Fibroblast of the aortic adventitia (primary cell): Measurements from ENCODE around the gene NHS. TPM values are rescaled to one million over a fixed set of nuclear protein-coding genes. Genes with fewer than 3 reads are reported as not detected.

ENCODE experiments used
- DNase-seq: peaks from one replicate; pipeline ENCODE4 v3.0.0-alpha.2; 2010; ENCODE audit warnings: low read depth
- H3K4me3 ChIP-seq: 2 replicates; pipeline ENCODE4 v1.5.1; 2011; ENCODE audit warnings: low read depth, mild to moderate bottlenecking, control low read depth, low read length, moderate library complexity
- CTCF ChIP-seq: IDR thresholded peaks from 2 replicates; pipeline ENCODE4 v1.5.1; 2011; ENCODE audit warnings: mild to moderate bottlenecking, low read length, control low read depth, inconsistent platforms; ENCODE audit not compliant: insufficient read depth
- total RNA-seq: library from RNA; depleted of rRNA; stranded (reverse); fragments of >200 nt; gene quantifications from 2 replicates; pipeline ENCODE4 v1.2.3, GENCODE V29; 2012; ENCODE audit warnings: low replicate concordance

NHS gene
- total RNA-seq, 1 donor: 11.6 TPM

DNA sequence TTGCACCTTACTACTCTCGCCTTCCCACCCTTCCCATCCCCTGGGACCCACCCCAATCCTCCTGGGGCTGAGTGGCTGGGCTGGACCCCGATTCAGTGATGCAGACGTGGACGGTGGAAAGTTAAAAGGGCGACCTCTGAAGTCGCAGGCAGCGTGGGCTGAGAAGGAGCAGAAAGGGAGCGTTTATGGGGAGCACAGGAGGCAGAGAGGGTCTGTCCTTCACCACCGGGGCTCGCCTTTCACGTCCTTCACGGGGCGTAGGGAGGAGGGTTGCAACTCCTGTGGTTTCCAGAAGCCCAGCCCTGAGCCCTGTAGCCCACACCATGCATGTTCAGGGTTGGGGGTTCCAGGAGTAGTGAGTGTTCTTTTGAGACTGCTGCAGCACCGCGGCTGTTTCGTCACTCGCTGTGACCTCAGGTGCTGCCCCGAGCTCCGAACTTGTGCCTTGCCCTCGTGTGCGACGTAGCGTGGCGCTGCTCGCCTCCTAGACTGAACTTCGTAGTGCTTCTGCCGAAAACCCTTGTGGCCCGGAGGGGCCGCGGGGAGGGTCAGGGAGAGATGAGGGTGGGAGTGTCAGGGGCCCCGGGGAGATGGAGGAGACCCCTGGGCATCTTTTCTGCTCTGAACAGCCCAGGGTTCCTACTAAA lies 1.6 kb downstream of the NHS start:
- DNase-seq: peak; percentile 9
- no peak for TF ChIP-seq CTCF
- H3K4me3 ChIP-seq: peak overlapping the region; percentile 78

DNA sequence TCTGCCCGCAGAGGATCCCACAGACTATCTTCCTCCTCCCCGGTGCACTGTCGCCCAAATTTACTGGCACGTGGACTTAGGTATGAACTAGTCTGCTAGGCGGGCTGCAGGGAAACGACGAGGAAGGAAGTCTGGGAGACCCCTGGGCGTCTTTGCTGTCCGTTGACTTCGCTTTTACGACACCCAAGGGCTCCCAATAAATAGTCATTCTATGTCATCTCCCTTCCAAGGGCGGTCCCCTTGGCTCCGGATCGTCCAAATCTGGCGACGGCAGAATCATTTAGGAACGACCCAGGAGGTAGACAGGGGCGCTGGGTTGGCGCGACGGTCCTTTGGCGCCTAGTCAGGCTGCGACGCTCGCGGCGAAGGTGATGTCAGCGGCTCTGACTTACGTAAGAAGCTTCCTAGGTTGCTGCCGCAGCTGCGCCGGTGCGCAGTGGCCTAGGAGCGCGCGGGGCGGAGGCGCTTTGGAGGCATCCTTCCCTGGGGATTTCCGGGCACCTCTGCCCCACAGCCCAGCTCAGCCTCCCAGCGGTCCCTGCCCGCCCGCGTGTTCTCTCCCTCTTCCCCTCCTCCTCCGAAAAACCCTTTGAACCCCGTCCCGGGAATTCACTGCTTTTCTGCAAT lies 2.2 kb downstream of the NHS start:
- no peak for TF ChIP-seq CTCF
- peak overlapping the region; percentile 78 for H3K4me3 ChIP-seq
- DNase-seq: peak; percentile 51

DNA sequence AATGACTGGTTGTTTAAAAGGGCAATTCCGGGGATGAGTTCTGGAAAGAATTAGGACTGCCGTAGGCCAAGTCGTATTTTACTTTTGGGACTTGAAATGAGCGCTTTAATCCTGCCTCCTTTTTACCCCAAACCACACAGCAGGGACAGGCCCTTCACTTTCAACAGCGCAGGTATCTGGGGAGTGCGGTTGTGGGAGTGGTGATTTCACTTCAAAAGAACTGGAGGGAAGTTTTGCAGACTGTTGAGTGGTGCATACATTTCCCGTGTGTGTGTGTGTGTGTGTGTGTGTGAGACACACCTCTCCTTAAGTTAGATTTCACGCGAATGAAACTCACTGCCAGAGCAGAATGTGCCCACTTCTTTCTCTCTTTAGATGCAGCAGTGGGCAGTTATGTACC lies 2.8 kb downstream of the NHS start:
- TF ChIP-seq CTCF: no peak
- no peak for DNase-seq
- peak overlapping the region; percentile 78 for H3K4me3 ChIP-seq

DNA sequence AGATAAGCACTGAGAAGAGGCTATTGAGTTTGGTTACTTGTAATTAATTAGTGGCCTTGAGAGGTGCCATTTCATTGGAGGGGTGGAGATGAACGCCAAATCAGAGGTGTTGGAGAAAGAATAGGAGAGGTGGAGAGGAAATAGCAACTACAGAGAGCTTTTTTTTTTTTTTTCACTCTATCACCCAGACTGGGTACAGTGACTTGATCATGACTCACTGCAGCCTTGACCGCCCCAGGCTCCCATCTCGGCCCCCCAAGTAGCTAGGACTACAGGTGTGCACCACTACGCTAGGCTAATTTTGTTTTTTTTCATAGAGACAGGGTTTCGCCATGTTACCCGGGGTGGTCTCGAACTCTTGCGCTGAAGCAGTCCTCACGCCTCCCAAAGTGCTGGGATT lies 5.2 kb downstream of the NHS start:
- no peak for TF ChIP-seq CTCF
- no peak for DNase-seq
- no peak overlapping the region for H3K4me3 ChIP-seq

DNA sequence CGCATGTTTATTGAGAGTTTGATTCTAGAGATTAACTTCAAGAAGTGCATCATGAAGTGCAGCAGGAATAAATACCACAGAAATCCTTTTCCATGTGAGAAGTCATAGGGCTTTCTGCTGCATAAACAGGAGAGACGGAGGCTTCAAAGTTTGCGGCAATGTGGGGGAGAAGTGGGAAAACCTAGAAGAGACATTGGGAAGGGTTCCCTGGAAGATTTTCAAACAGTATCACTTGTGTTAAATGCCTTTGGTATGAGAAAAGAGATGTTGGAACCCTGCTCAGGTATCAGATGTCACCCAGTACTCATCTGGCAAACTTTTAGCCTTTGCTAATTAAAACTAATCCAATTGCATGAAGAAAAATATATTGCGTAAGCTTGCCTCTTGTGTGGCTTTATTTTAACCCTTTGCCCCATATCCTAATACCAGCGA lies 15.4 kb downstream of the NHS start:
- no peak for DNase-seq
- H3K4me3 ChIP-seq: no peak overlapping the region
- TF ChIP-seq CTCF: no peak

DNA sequence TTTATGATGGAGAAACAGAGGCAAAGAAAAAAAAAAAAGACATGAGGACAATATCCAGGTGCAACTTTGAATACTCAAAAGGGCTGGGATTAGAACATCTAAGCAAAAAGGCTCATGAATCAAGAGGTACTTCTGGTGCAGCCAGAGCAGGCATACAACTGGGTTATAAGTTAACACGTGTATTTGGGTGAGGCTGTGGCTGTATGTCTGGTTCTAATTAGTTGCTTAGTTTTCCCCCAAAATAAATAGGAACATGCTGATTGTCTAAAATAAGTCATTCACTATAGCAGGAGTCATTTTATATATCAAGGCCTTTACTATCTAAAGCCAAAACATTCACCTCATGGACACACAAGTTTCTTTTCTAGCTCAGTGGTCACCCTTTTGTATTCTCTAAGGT lies 20.2 kb downstream of the NHS start:
- TF ChIP-seq CTCF: no peak
- DNase-seq: peak; percentile 35
- no peak overlapping the region for H3K4me3 ChIP-seq
